GM10847 (cell line): Measurements from ENCODE around the gene CTDSP1.
A peak's percentile ranks its signal among the peaks of the same experiment; 100 is the strongest.

Experiments used
- POLR2A ChIP-seq: IDR thresholded peaks from 2 replicates; pipeline ENCODE4 v1.6.1; 2011; ENCODE audit not compliant: insufficient read length; ENCODE audit errors: extremely low read depth

CTDSP1 gene

GRCh38 chr2:218392891-218393462 lies 6.7 kb upstream of the CTDSP1 start:
- no peak for TF ChIP-seq POLR2A

- TF ChIP-seq POLR2A = no peak
Observed at GRCh38 chr2:218393750-218394290, 5.8 kb upstream of the CTDSP1 start.

GRCh38 chr2:218394298-218395089 lies 5.2 kb upstream of the CTDSP1 start:
- no peak for TF ChIP-seq POLR2A

GRCh38 chr2:218395090-218395444 lies 4.6 kb upstream of the CTDSP1 start:
- TF ChIP-seq POLR2A = no peak

- TF ChIP-seq POLR2A = no peak
Observed at GRCh38 chr2:218395456-218395825, 4.2 kb upstream of the CTDSP1 start.

- TF ChIP-seq POLR2A = no peak
Observed at GRCh38 chr2:218395826-218396687, 3.6 kb upstream of the CTDSP1 start.

- TF ChIP-seq POLR2A = no peak
Observed at GRCh38 chr2:218396688-218397462, 2.8 kb upstream of the CTDSP1 start.

- TF ChIP-seq POLR2A = no peak
Observed at GRCh38 chr2:218397463-218397819, 2.2 kb upstream of the CTDSP1 start.

GRCh38 chr2:218397820-218398436 lies 1.7 kb upstream of the CTDSP1 start:
- TF ChIP-seq POLR2A = peak; percentile 33

- no peak for TF ChIP-seq POLR2A
Observed at GRCh38 chr2:218398437-218399390, 954 bp upstream of the CTDSP1 start.

- TF ChIP-seq POLR2A = no peak
Observed at GRCh38 chr2:218400167-218400929, 680 bp downstream of the CTDSP1 start.

- no peak for TF ChIP-seq POLR2A
Observed at GRCh38 chr2:218400930-218401881, 1.5 kb downstream of the CTDSP1 start.

- TF ChIP-seq POLR2A = no peak
Observed at GRCh38 chr2:218401890-218402289, 2.2 kb downstream of the CTDSP1 start.
